ENCODE results near the gene ADAM30. TPM values are rescaled to one million over a fixed set of nuclear protein-coding genes. Genes with fewer than 3 reads are reported as not detected.

The ADAM30 gene
- total RNA-seq, 1 experiment from 2014 or later, result not detected

GRCh38 chr1:119915517-119915916 lies 19.2 kb upstream of the ADAM30 start:
- no peaks in the 10 kb centered on the region for H3K36me3 ChIP-seq (ENCODE audit: insufficient read depth, low read length)
- no peaks in the 10 kb centered on the region for H3K27me3 ChIP-seq (ENCODE audit: low read length)
- H3K27ac ChIP-seq (ENCODE audit: low read length), result no peak overlapping the region
- H3K9me3 ChIP-seq (ENCODE audit: low read length), result no peaks in the 10 kb centered on the region
- no peaks in the 10 kb centered on the region for H4K20me1 ChIP-seq (ENCODE audit: insufficient read depth, low read depth, low read length)
- H3K79me2 ChIP-seq (ENCODE audit: low read length), result no peaks in the 10 kb centered on the region
- H2AFZ ChIP-seq (ENCODE audit: low read length), result no peak overlapping the region
- no peaks in the 10 kb centered on the region for H3K9me2 ChIP-seq (replicated peaks; ENCODE audit: insufficient read depth, low read length)
- H3K4me3 ChIP-seq (ENCODE audit: low read length), result no peak overlapping the region
- DNase-seq, result no peak
- no peak overlapping the region for H3K4me2 ChIP-seq (ENCODE audit: low read depth, low read length, poor library complexity, severe bottlenecking)
- no peaks in the 10 kb centered on the region for H3K4me1 ChIP-seq (ENCODE audit: low read length)
- no peak overlapping the region for H3K9ac ChIP-seq (ENCODE audit: low read length)

GRCh38 chr1:119914071-119914470 lies 17.8 kb upstream of the ADAM30 start:
- Histone ChIP-seq H3K9me2 (replicated peaks; ENCODE audit: insufficient read depth, low read length) (no peaks in the 10 kb centered on the region), H3K36me3 (ENCODE audit: insufficient read depth, low read length) (no peaks in the 10 kb centered on the region), H3K4me1 (ENCODE audit: low read length) (no peaks in the 10 kb centered on the region), H4K20me1 (ENCODE audit: insufficient read depth, low read depth, low read length) (no peaks in the 10 kb centered on the region), H3K4me2 (ENCODE audit: low read depth, low read length, poor library complexity, severe bottlenecking) (no peak overlapping the region), H3K27me3 (ENCODE audit: low read length) (no peaks in the 10 kb centered on the region), H3K79me2 (ENCODE audit: low read length) (no peaks in the 10 kb centered on the region), H2AFZ (ENCODE audit: low read length) (no peak overlapping the region), H3K9me3 (ENCODE audit: low read length) (no peaks in the 10 kb centered on the region), H3K9ac (ENCODE audit: low read length) (no peak overlapping the region), H3K27ac (ENCODE audit: low read length) (no peak overlapping the region), H3K4me3 (ENCODE audit: low read length) (no peak overlapping the region)
- DNase-seq, result no peak

GRCh38 chr1:119912963-119913362 lies 16.6 kb upstream of the ADAM30 start:
- Histone ChIP-seq H3K9ac (ENCODE audit: low read length) (no peak overlapping the region), H3K36me3 (ENCODE audit: insufficient read depth, low read length) (no peaks in the 10 kb centered on the region), H3K27ac (ENCODE audit: low read length) (no peak overlapping the region), H3K9me3 (ENCODE audit: low read length) (no peaks in the 10 kb centered on the region), H4K20me1 (ENCODE audit: insufficient read depth, low read depth, low read length) (no peaks in the 10 kb centered on the region), H3K9me2 (replicated peaks; ENCODE audit: insufficient read depth, low read length) (no peaks in the 10 kb centered on the region), H3K4me1 (ENCODE audit: low read length) (no peaks in the 10 kb centered on the region), H3K27me3 (ENCODE audit: low read length) (no peaks in the 10 kb centered on the region), H3K4me3 (ENCODE audit: low read length) (no peak overlapping the region), H2AFZ (ENCODE audit: low read length) (no peak overlapping the region), H3K79me2 (ENCODE audit: low read length) (no peaks in the 10 kb centered on the region), H3K4me2 (ENCODE audit: low read depth, low read length, poor library complexity, severe bottlenecking) (no peak overlapping the region)
- DNase-seq, result no peak

- no peaks in the 10 kb centered on the region for H3K9me3 ChIP-seq (ENCODE audit: low read length)
- no peaks in the 10 kb centered on the region for H3K27me3 ChIP-seq (ENCODE audit: low read length)
- no peaks in the 10 kb centered on the region for H3K79me2 ChIP-seq (ENCODE audit: low read length)
- H3K4me3 ChIP-seq (ENCODE audit: low read length), result no peak overlapping the region
- H2AFZ ChIP-seq (ENCODE audit: low read length), result no peak overlapping the region
- no peak overlapping the region for H3K9ac ChIP-seq (ENCODE audit: low read length)
- no peak overlapping the region for H3K27ac ChIP-seq (ENCODE audit: low read length)
- no peak overlapping the region for H3K4me2 ChIP-seq (ENCODE audit: low read depth, low read length, poor library complexity, severe bottlenecking)
- H4K20me1 ChIP-seq (ENCODE audit: insufficient read depth, low read depth, low read length), result no peaks in the 10 kb centered on the region
- DNase-seq, result no peak
- no peaks in the 10 kb centered on the region for H3K36me3 ChIP-seq (ENCODE audit: insufficient read depth, low read length)
- no peaks in the 10 kb centered on the region for H3K4me1 ChIP-seq (ENCODE audit: low read length)
- H3K9me2 ChIP-seq (replicated peaks; ENCODE audit: insufficient read depth, low read length), result no peaks in the 10 kb centered on the region
Observed at GRCh38 chr1:119911775-119912174, 15.5 kb upstream of the ADAM30 start.

GRCh38 chr1:119910618-119911017 lies 14.3 kb upstream of the ADAM30 start:
- H3K9me2 ChIP-seq (replicated peaks; ENCODE audit: insufficient read depth, low read length), result no peaks in the 10 kb centered on the region
- no peaks in the 10 kb centered on the region for H3K36me3 ChIP-seq (ENCODE audit: insufficient read depth, low read length)
- H3K9ac ChIP-seq (ENCODE audit: low read length), result no peak overlapping the region
- no peak overlapping the region for H3K27ac ChIP-seq (ENCODE audit: low read length)
- no peak overlapping the region for H2AFZ ChIP-seq (ENCODE audit: low read length)
- no peaks in the 10 kb centered on the region for H3K9me3 ChIP-seq (ENCODE audit: low read length)
- H3K4me3 ChIP-seq (ENCODE audit: low read length), result no peak overlapping the region
- no peak overlapping the region for H3K4me2 ChIP-seq (ENCODE audit: low read depth, low read length, poor library complexity, severe bottlenecking)
- no peaks in the 10 kb centered on the region for H3K4me1 ChIP-seq (ENCODE audit: low read length)
- DNase-seq, result no peak
- H4K20me1 ChIP-seq (ENCODE audit: insufficient read depth, low read depth, low read length), result no peaks in the 10 kb centered on the region
- no peaks in the 10 kb centered on the region for H3K79me2 ChIP-seq (ENCODE audit: low read length)
- H3K27me3 ChIP-seq (ENCODE audit: low read length), result no peaks in the 10 kb centered on the region

- no peaks in the 10 kb centered on the region for H3K36me3 ChIP-seq (ENCODE audit: insufficient read depth, low read length)
- H3K27me3 ChIP-seq (ENCODE audit: low read length), result no peaks in the 10 kb centered on the region
- H3K9ac ChIP-seq (ENCODE audit: low read length), result no peak overlapping the region
- no peaks in the 10 kb centered on the region for H3K4me1 ChIP-seq (ENCODE audit: low read length)
- H3K79me2 ChIP-seq (ENCODE audit: low read length), result no peaks in the 10 kb centered on the region
- H3K4me3 ChIP-seq (ENCODE audit: low read length), result no peak overlapping the region
- no peak overlapping the region for H2AFZ ChIP-seq (ENCODE audit: low read length)
- no peaks in the 10 kb centered on the region for H3K9me3 ChIP-seq (ENCODE audit: low read length)
- DNase-seq, result no peak
- no peak overlapping the region for H3K4me2 ChIP-seq (ENCODE audit: low read depth, low read length, poor library complexity, severe bottlenecking)
- H4K20me1 ChIP-seq (ENCODE audit: insufficient read depth, low read depth, low read length), result no peaks in the 10 kb centered on the region
- no peak overlapping the region for H3K27ac ChIP-seq (ENCODE audit: low read length)
- no peaks in the 10 kb centered on the region for H3K9me2 ChIP-seq (replicated peaks; ENCODE audit: insufficient read depth, low read length)
Observed at GRCh38 chr1:119909890-119910596, 13.7 kb upstream of the ADAM30 start.

GRCh38 chr1:119908661-119909060 lies 12.3 kb upstream of the ADAM30 start:
- Histone ChIP-seq H3K27ac (ENCODE audit: low read length) (no peak overlapping the region), H3K9me3 (ENCODE audit: low read length) (no peaks in the 10 kb centered on the region), H3K9me2 (replicated peaks; ENCODE audit: insufficient read depth, low read length) (no peaks in the 10 kb centered on the region), H3K36me3 (ENCODE audit: insufficient read depth, low read length) (no peaks in the 10 kb centered on the region), H3K79me2 (ENCODE audit: low read length) (no peaks in the 10 kb centered on the region), H3K4me3 (ENCODE audit: low read length) (no peak overlapping the region), H3K4me1 (ENCODE audit: low read length) (no peaks in the 10 kb centered on the region), H2AFZ (ENCODE audit: low read length) (no peak overlapping the region), H3K4me2 (ENCODE audit: low read depth, low read length, poor library complexity, severe bottlenecking) (no peak overlapping the region), H3K9ac (ENCODE audit: low read length) (no peak overlapping the region), H4K20me1 (ENCODE audit: insufficient read depth, low read depth, low read length) (no peaks in the 10 kb centered on the region), H3K27me3 (ENCODE audit: low read length) (no peaks in the 10 kb centered on the region)
- DNase-seq, result no peak

GRCh38 chr1:119906927-119907652 lies 10.8 kb upstream of the ADAM30 start:
- H3K79me2 ChIP-seq (ENCODE audit: low read length), result no peaks in the 10 kb centered on the region
- no peaks in the 10 kb centered on the region for H3K4me1 ChIP-seq (ENCODE audit: low read length)
- no peak overlapping the region for H3K27ac ChIP-seq (ENCODE audit: low read length)
- no peaks in the 10 kb centered on the region for H3K27me3 ChIP-seq (ENCODE audit: low read length)
- H2AFZ ChIP-seq (ENCODE audit: low read length), result no peak overlapping the region
- no peak for DNase-seq
- H3K4me2 ChIP-seq (ENCODE audit: low read depth, low read length, poor library complexity, severe bottlenecking), result no peak overlapping the region
- no peaks in the 10 kb centered on the region for H3K9me3 ChIP-seq (ENCODE audit: low read length)
- no peaks in the 10 kb centered on the region for H3K36me3 ChIP-seq (ENCODE audit: insufficient read depth, low read length)
- no peak overlapping the region for H3K9ac ChIP-seq (ENCODE audit: low read length)
- H3K4me3 ChIP-seq (ENCODE audit: low read length), result no peak overlapping the region
- no peaks in the 10 kb centered on the region for H3K9me2 ChIP-seq (replicated peaks; ENCODE audit: insufficient read depth, low read length)
- no peaks in the 10 kb centered on the region for H4K20me1 ChIP-seq (ENCODE audit: insufficient read depth, low read depth, low read length)

Data from Karpas-422 (cell line).